DMS 273 (cell line): ENCODE data around the gene EVA1A.

Experiments used
- DNase-seq: peaks from one replicate; lab custom pipeline; 2025; ENCODE audit not compliant: unreplicated experiment; lab: John Stamatoyannopoulos, UW

Gene EVA1A, protein sequence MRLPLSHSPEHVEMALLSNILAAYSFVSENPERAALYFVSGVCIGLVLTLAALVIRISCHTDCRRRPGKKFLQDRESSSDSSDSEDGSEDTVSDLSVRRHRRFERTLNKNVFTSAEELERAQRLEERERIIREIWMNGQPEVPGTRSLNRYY

GRCh38 chr2:75560768-75561565 is at the start of gene EVA1A:
TSS of gene EVA1A (minus strand) at chr2:75560939. CDS start at chr2:75518140, 42,799 bp downstream.
- DNase-seq = peak; percentile 59

GRCh38 chr2:75609937-75610508 is 49.3 kb upstream of the EVA1A start:
- DNase-seq = no peak

DNA sequence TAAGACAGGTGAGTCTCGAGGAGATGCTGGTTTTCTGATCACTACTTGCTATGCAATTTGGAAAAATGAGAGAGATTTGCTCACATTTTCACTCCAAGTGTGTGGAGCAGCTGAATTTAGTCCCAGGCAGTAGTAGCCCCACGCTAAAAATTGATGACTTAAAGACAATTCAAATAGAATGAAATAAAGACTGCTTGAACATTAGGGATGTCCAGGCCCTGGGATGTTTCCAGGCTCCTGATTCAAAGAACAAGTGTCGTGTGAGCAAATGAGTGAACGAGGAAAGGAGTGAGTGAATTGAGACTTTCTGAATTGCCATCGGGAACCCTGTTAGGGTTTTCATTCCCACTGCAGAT is 48.6 kb upstream of the EVA1A start:
- no peak for DNase-seq

DNA sequence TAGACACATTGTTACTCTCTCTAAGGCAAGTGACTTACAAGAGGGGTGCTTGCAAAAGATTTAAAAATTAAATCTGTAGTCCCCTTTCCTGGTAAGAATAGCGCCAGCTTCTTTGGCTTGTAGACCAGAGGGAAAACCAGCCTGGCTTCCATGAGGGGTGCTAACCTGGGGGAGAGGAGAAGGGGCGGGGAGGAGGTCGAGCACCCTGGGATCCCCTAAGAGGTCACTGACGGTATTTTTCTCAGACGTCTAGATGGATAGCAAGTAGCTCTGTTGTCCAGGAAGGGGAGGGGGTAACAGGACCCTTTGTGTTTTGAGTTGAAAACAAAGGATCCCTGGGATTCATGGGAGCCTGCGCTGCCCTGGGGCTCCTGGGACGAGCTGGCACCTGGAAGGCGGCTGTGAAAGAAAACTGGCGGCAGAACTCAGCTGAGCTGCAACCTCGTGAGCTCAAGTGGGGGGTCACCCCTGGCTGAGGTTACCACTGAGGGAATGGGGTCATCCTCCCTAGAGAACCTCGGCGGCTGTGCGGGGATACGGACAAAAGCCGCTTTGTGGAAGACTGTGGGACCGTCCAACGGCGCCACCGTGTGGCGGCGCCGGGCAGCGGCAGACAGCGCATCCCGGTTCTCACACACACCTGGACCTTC is 48.1 kb upstream of the EVA1A start:
- DNase-seq = peak; percentile 73

- peak; percentile 18 for DNase-seq
Observed at GRCh38 chr2:75607988-75608683, 47.4 kb upstream of the EVA1A start.

DNA sequence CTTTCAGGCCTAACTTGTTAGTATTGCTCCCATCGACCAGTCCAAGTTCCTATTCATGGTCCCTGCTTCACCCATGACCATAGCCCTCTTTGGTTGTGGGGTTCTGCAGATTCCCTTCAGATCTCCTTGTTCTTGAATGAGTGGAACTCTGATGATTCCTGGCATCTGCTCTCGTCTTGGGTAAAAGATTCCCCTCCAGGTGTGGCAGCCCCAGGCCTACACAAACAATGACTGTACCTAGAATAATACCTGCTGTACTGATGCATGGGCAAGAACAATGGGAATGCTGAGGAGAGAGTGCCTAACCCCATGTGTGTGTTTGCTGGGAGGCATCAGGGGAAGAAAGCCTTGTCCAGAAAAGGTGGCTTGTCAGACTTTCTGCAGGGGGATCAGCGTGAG is 46.7 kb upstream of the EVA1A start:
- DNase-seq = no peak

DNA sequence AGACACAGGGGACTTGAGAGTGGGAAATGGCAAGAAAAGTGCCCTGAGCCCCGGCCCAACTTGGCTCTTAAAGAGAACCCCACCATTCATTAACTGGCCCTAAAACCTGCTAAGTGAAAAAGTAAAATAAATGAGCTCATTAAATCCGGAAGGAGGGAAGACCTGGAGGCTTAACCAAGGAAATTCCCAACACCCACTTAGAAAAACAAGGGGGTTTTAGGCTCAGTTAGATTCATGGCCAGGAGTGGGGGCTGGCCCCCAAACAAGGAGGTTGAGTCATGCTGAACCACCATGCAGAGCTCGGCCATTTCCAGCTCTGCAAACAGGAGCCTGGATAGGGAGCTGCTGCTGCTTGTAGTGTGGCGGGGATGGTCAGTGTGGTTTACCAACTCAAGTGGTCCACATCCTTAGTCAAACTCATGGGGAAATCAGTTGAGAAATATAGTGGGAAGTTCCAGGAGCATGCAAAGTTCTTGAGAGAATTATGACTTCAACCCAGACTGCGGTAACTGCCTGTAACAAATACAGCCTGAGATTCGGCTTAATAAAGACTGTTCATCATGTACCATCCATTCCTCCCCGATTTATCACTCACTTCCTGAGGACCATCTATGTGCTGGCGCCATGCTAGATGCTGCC is 46.1 kb upstream of the EVA1A start:
- DNase-seq = no peak

GRCh38 chr2:75605770-75606529 is 45.2 kb upstream of the EVA1A start:
- DNase-seq = peak; percentile 31

DNA sequence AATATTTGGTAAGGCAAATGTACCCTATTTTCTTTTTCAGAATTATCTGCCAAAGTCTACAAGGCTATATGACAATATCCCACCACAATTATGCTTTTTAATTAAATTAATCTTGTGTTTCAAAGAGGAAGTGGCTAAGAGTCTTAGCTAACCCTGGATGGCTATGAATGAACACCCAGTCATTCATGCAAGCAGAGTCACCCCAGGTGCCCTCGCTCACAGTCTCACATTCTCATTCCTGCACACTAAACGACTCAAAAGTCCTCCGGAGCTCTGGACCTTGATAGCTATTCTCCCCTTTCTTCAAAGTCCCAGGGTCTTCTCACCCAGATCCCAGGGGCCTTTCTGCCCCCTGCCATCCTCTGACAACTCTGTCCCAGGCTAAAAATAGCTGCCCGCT is 43.7 kb upstream of the EVA1A start:
- no peak for DNase-seq

DNA sequence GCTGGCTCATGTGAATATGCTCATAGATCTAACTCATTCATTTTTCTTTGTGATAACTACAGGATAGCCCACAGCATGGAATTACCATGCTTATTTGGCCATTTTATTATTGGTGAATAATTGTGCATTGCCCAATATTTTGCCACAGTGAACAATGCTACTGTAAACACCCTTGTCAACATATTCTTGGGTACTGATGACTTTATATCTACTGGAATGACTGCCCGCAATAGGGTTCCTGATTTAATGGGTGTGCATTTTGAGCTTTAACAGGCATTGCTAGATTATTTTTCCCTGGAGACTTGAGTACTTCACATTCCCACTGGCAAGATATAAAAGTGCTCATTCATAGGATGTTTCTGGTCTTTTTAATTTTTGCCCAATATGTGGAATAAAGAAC is 42.7 kb upstream of the EVA1A start:
- no peak for DNase-seq

GRCh38 chr2:75602724-75603342 is 42.1 kb upstream of the EVA1A start:
- no peak for DNase-seq

- no peak for DNase-seq
Observed at GRCh38 chr2:75600461-75601011, 39.8 kb upstream of the EVA1A start.

DNA sequence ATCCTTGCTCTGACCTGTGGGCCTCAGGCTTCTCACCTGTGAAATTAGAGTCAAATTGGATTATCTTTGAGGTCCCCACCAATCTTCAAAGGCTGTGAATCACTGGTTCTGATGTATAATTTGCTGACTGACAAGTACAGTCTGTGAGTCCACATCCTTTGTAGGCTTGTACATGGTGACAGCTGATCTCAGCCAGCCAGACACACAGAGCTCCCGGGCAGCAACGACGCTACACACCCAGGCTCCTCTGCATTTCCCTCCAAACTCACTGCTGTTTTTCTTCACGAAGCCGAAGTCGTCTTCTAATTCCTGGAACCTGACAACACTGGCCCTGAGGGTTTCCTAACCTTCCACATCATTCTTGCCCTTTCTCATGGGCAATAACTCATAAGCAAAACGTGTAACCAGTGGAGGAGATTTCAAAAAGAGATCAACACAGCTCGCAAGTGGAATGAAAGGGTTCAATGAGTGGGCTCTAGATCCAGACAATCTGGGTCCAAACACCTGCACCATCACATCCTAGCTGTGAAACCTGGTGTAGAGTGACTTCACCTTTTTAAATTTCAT is 37.9 kb upstream of the EVA1A start:
- DNase-seq = no peak

DNA sequence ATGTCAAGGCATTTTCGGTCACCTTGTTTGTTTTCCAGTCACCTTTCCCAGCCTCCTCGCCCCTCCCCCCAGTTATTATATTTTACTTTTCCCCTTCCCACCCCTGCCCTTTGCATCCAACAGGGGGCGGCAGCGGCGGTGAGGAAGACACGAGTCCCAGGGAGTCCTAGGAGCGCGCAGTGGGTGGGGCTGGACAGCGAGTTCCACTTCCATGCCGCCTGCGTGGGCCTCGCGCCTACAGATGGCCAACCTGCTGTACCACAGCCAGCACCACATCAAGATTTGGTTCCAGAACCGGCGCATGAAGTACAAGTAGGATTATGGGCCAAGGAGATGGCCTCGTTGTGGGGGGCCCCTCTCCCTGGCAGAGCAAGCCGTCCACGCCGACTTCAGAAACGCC is 37.2 kb upstream of the EVA1A start:
- DNase-seq = no peak

GRCh38 chr2:75596784-75597183 is 36.0 kb upstream of the EVA1A start:
- no peak for DNase-seq

DNA sequence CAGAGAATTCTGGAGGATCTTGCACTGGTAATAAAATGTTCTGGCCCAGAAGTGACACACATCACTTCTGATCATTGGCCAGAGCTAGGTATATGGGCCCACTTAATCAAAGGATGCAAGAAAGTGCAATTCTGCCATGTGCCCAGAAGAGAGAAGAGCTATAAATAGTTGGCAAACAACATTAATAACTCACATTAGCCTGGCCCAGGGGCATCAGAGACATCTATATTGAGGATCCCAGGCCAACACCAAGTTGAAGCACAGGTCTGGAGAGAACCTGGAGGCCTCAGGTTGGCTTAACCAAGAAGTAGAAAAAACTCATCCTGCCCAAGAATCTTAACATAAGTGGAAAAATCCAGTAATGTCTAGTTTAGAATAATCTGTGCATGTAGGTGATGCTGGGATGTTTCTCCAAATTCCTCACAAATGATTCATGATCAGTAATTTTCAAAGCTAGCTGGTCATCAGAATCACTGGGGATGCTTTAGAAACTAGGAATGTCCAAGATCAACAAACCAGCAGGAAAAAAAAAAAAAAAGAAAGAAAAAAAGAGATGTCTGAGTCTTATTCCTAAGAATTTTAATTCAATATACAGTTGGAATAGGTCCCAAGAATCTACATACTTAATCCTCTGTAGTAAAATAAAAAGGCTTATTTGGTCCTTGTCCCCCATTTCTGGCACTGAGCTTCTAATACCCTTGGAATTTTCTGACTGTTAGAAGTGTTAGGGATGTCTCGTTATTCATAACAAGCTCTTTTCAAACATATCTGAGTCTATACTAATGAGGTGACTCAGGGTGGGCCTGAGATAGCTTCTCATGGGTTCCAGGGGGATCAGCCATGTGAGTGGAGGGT is 35.0 kb upstream of the EVA1A start:
- DNase-seq = no peak

DNA sequence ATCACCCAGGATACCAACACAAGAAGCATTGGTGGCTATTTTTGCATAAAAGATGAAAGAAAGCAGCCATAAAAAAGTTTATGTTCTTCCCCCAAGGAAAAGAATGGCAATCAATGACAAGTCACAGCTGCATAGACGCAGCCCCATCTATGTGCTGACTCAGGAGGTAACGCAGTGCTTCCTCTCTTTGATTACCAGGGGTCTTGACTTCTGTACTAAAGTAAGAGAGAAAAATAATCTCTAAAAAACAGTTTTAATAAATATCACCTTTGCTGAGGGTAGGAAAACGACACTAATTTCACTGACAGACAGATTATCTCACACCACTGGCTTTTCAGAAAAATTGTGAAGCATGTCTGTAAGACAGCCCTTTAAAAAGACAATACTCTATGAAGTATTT is 33.9 kb upstream of the EVA1A start:
- no peak for DNase-seq

DNA sequence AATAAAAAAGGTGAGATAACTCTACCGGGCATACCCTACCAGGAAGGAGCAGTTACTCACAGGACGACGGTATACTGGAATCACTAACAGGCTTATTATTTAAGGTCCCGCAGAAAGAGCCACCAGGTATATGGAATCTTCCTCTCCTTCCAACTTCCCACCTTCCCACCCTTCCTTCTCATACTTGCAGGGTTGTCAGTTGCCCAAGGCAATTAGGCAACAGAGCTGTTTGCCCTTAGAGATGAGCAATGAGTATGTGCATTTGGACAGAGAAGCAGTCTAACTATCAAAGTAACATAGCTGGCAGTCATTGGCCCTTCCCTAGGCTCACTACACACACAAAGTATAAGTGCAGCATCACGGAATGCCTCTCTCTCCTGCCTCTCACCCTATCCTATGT is 32.1 kb upstream of the EVA1A start:
- DNase-seq = no peak
